ENCODE results near the gene FAM120A.
A peak's percentile ranks its signal among the peaks of the same experiment; 100 is the strongest.
"Not testable (repeated sequence)": the region's sequence is repeated elsewhere in the genome, so short reads cannot be mapped to it uniquely, and the experiment has no call there.

Gene FAM120A

DNA sequence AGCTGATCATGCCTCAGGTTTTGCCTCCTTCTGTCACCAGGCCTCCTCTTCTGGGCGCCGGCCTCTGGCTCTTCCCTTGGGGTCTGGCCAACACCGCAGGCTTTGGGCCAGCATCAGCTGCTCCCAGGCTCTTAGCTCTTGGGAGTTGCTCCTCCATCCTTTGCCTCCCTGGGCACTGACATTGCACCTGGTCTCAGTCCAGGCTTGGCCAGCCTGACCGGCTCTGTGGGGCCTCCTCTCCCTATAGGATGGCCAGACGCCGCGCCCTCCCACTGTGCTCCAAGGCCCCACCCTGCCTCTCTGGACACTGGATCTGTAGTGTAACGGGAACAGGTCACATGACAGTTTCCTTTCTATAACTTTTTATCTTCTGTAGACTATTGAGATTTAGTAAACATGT lies 59.7 kb downstream of the FAM120A start:
- not testable (repeated sequence) for DNase-seq (ENCODE audit: low read depth, low spot score)

DNA sequence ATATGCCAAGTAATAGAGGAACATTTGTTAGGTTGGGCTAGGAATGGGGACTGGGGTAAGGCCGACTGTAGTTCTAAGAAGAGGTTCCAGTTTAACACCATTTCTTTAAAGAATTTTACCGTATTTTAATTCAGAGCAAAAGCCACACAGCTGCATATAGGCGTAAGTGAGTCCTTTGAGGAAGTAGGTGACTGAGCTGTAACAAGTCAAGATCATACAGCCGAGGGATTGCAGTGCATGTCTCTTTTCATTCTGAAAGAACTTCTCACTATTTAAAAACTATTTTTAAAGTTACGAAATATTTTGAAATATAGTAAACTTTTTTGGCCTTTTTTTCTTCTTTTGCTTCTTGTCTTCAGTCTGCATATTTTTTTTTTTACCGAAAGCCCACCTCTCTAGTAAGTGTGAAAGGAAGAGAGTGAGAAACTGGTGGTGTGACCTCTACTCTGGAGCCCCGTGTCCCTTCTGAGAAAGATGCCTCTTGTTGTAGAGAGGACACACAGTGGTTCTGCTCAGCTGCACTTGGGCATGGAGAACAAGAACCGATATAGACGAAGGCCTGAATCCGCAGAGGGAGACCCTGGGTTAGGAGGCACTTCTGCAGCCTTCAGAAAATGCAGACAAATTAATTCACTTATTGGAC lies 60.8 kb downstream of the FAM120A start:
- not testable (repeated sequence) for DNase-seq (ENCODE audit: low read depth, low spot score)

DNA sequence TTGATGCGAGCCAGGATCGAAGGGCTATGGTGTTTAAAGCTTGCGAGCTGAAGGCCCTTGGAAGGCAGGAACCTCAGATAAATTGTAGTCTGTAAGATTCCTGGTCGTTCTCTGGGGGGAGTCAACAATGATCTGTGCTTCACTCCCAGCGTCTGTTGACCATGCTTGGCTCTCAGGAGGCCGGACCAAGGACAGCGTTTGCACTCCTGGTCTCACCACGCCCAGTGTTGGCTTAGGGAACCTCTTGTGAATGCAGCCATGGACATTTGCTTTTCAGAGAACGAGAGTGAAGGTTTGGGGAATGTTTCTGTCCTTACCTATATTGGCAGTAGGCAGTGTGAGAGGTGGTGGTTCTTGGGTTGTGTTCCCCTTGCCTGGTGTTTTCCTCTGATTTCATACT lies 62.1 kb downstream of the FAM120A start:
- no peak for DNase-seq (ENCODE audit: low read depth, low spot score)

DNA sequence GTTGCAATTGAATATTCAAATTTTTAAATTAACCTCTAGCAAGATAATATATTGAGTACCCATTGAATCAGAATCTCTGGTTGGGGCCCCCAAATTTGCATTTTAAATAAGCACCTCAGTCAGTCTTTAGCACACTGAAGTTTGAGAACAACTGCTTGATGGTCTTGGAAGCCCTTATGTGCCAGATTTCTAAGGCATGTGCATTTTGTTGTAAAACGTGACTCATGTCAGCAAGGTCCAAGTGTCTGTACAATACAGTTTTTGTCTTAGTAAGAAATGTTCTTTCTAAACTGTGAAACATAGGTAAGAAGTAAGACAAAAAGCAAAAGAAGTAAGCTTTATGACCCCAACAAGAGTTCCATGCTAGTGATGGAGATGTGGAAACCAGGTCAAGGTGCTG lies 65.8 kb downstream of the FAM120A start:
- DNase-seq (ENCODE audit: low read depth, low spot score), result no peak

DNA sequence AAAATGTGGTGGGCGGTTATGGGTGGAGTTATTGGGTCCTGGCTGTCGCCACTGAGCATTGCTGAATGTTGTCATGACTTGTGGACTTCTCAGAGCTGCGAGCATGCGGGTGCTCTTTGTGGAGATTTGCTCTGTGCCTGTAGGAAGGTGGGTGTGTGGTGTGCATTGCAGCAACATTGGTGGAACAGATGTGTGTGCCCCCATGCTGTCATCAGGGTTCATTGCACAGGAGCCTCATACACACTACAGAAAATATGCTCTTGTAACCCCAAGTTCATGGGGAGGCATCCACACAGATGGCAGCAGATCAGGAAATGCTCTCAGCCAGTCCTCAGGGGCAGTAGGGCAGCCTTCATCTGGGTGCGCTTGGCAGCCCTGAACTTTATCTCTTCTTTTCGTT lies 69.0 kb downstream of the FAM120A start:
- DNase-seq (ENCODE audit: low read depth, low spot score), result no peak

DNA sequence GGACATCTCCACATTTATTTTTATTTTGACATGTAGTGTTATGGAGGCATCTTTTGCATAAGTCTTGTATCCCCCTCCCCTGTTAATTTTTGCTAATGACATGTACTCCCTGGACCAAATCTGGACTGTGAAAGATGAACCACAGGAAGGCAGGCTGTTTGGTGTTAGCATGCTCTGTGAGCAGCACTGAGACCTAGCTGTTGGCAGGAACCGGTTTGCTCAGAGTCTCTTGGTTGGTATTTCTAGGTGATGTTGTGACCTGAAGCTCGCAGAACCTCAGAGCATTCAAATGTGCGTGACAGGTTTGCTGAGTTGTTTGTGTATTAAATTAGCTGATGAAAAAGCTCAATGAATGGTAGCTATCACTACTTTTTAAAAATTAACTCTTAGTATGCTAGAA lies 71.3 kb downstream of the FAM120A start:
- DNase-seq (ENCODE audit: low read depth, low spot score), result no peak

DNA sequence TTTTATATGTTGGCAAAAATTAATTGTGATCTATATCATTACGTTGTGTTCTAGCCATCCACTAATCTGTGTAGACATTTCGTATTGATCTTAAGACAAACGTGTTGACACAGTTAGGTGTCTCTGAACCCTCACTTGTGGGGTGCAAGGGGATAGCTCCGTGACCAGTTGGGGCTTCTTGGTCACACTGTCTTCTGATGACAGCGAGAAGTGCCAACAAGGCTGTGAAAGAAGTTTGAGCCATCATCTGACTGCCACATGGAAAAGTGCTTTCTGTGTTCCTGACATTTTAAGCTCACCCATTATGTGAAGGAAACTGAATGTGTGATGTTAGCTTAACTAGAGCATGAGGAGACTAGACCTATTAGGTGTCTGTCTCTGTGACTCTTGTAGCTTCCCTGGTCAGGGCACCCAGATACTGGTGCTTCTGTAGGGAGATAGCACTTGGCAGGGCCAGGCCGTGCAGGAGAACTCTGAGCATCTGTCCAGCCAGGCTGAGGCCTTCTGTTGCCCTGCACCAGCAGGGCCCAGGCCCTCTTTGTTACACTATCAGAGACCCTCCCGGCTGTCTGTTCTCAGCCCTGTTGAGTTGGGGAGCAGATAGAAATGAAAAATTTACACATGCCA lies 72.1 kb downstream of the FAM120A start:
- DNase-seq (ENCODE audit: low read depth, low spot score), result no peak

DNA sequence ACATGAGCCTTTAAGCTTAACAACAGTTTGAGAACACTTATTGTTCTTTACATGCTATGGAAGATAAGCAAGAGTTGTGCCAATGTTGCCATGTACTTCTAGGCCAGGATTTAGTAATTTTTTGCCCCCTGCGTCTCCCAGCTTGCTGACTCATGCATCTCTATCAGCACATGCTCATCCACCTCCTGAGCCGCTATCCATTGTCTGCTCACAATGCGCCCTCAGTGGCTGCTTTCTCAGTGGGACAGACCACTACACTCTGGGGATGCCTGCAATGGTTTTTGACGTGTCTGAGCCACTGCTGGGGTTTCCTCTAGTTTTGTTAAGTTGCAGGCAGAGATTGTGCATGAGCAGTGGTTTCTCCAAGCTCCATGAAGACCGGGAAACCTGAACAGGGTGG lies 74.0 kb downstream of the FAM120A start:
- DNase-seq (ENCODE audit: low read depth, low spot score), result peak; percentile 13

DNA sequence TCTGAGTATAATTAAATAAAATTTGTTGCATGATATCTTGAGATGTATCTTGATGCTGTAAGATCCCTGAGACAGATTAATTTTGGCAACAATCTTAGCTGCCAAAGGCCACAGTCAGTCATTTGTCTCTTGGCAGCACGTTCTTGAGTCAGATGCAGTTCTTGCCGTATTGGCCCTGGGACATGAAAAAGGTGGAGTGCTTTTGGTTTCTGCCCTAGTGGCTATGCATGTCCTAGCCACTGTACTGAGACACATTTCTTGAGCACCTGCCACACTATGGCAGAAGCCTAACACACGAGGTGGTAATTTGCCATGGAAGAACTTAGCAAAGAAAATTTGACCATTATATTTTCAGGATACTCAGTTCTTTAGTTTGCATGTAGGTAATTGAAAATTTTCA lies 79.9 kb downstream of the FAM120A start:
- no peak for DNase-seq (ENCODE audit: low read depth, low spot score)

DNA sequence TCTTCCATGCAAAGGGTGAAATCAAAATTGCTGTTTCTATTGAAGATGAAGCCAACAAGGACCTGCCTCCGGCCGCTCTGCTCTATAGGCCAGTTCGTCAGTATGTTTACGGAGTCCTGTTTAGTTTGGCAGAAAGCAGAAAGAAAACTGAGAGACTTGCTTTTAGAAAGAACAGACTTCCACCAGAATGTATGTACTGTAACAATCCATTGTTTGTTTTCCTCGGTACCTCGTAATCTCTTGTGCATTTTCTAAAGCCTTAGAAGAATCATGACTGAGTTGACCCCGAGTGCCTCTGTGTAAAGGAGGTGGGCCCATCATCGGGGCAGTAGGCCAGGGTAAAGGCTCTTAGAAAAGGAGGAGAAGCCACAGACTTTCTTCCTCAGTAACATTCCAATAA lies 80.7 kb downstream of the FAM120A start:
- DNase-seq (ENCODE audit: low read depth, low spot score), result peak; percentile 13

DNA sequence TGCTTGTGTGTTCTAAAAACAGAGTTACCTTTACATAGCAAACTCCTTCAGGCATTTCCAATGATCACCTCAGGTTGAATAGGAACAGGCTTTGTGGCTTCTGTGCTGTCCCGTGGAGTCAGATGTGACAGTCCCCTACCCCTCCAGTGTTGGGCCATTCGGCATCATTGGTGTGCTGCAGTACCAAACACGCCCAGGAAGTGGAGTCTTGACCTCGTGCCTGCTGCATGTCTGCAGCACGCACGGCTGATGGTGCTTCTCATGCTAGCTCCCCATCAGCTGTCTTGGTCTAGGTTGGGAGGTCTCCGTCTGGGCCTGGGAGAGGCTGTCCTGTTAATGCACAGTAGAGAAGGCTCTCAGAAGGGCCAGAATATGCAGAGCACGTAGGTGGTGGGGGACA lies 82.4 kb downstream of the FAM120A start:
- DNase-seq (ENCODE audit: low read depth, low spot score), result no peak

DNA sequence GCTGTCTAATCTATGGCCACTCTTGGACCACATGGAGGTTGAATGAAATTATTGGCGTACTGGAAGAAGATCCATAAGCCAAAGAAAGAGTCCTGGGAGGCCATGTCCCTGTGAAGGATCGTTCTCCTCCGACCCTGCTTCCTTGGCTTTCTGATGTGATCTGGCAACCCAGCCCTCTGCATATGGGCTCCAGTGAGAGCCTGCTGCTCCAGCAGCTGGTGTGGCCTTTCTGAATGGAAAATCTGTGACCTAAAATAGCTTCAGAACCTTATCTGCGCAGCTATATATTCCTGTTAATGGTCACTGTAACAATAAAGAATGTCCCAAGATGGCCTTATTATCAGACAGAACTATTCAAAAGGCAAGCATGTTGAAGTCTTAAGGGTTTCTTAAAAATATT lies 84.7 kb downstream of the FAM120A start:
- no peak for DNase-seq (ENCODE audit: low read depth, low spot score)

DNA sequence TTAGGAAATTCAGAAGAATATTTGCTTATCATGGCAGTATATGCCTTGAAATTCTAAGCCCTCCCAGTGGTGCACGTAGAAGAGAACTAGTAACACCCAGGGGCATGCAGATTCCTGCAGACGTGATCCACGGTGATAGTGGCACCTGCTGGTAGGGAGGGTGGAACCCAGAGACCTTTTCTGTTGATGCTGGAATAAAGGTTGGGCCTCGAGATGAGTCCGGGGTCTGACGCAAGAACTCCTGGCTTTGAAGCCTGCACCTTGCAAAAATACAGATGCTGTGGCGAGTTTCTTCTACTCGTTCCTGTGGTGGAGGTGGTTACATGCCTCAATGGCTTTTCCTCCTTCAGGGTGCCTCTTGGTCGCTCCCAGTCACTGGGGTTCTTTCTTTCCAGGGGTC lies 85.4 kb downstream of the FAM120A start:
- DNase-seq (ENCODE audit: low read depth, low spot score), result no peak

DNA sequence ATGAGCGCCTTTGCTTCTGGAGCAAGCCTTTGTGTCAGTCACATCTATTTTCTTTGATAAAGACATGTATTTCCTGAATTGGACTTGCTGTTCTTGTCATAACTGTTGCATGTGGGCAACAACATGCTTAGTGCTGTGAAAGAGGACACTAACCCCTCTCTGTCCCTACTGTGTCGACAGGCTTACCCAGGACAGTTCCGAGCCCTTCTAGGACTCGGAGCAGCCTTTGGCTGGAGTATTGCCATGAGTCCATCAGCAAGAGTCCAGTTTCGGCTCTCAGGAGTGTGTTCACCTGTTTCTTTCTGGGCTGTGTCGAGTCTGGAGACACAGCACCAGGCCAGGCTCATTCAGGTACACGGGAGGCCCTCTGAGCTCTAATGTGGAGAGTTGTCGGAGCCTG lies 88.8 kb downstream of the FAM120A start:
- no peak for DNase-seq (ENCODE audit: low read depth, low spot score)

DNA sequence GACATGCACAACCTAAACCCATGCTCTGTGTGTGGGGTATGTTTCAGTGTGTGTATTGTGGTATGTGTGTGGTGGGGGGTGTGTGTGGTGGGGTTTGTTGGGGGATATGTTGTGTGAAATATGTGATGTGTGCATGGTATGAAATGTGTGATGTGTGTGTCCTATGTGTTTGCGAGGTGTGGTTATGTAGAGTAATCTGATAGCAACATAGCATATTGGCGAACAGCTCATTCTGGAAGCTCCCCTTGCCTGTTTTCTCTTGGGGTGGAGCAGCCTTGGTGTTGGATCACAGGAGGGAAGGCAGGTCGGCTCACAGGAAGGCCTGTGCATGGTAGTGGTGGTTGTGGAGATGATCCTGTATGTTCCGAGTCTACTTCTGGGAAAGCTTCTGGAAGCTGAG lies 89.5 kb downstream of the FAM120A start:
- DNase-seq (ENCODE audit: low read depth, low spot score), result no peak

DNA sequence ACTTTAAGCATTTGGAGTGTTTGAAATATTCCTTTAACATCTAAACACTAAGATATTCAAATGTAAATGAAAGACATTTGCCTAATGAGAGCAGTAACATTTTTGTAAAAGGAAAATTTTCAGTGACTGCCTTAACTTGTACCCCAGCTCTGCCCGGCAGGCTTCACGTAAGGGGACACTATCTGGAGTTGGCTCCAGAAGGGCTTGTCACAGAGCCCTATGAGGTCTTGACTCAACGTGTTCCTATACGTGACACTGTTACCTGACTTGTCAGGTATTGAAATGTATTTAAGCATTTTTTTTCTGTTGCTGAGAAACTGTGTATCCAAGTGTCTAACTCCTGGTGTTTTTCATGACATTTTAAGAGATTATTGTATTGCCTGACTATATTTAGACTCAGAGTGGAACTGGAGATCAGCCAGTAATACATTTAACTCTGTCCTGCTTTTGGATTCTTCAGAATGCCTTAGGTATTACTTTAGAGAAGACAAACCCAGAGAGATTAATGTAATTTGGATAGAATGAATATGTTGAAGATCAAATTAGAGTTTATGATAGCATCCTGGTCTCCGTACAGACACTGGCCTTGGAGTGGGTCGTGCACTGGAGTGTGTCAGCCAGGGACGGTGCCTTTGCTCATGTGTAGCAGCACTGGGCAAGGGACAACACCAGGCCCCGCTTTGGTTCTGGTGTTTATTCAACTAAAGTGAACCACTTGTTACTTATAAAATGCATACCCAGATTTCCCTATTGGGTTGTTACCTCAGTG lies 90.3 kb downstream of the FAM120A start:
- no peak for DNase-seq (ENCODE audit: low read depth, low spot score)

DNA sequence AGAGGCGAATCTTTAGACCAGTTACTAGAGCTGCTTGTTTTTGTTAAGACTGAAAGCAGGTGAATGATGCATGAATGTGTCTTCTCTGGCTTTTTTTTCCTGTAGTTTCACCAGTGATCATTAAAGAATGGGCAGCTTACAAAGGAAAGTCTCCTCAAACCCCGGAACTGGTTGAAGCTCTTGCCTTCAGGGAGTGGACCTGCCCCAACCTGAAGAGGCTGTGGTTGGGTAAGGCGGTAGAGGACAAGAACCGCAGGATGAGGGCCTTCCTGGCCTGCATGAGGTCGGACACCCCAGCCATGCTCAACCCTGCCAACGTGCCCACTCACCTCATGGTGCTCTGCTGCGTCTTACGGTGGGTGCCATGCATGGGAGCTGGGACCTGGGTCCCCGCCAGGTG lies 91.6 kb downstream of the FAM120A start:
- DNase-seq (ENCODE audit: low read depth, low spot score), result no peak

DNA sequence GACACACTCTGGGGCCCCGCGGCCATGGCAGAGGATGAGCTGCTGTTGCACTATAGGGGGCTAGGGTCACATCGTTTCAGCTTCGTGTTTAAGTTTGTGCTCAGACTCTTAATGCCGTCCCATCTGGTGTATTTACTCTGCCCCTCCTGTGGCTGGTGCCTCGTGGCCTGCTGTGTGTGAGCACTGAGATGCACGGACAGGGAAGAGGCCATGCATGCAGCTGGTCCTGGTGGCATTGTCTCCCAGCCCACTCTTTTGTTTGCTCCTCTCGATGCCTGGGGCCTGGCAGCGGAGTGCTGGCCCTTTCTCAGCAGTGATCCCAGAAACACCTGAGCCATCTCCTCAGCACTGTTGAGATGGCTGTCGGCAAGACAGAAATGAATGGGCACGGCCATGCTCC lies 94.9 kb downstream of the FAM120A start:
- DNase-seq (ENCODE audit: low read depth, low spot score), result no peak

DNA sequence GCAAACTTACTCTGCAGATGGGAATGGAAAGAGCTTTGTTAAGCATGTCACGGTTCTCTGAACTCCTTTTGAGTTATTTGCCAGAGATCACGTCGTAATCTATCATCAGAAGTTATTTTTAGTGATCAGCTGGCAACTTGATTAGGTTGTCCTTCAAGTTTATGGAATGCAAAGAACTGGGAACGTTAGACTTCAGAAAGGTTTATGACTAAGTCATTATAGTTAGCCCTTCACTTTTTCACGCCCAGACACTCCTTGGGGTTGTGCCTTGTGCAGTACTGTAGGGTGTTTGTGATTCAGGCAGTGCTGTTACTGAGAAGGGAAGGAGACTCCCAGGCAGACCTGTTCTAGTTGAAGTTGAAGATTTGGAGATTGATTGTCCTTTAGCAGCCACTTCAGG lies 98.1 kb downstream of the FAM120A start:
- no peak for DNase-seq (ENCODE audit: low read depth, low spot score)

DNA sequence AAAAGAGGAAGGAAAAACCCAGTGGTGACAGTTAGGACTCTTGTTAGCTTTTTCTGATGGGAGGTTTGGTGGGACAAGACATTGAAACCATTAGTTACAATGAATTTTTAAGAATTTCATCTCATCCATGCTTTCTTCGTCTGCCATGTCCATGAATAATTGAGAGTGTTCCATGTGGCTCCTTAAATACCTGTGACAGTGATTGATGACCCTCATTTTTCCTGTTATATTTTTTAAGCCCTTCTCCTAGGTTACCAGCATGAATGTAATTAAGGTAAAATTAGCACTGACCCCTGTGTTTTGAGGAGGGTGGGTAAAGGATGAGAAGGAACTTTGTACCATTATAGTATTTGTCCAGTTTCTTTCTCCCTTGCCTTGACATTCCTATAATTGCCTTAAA lies 101.4 kb downstream of the FAM120A start:
- DNase-seq (ENCODE audit: low read depth, low spot score), result no peak

DNA sequence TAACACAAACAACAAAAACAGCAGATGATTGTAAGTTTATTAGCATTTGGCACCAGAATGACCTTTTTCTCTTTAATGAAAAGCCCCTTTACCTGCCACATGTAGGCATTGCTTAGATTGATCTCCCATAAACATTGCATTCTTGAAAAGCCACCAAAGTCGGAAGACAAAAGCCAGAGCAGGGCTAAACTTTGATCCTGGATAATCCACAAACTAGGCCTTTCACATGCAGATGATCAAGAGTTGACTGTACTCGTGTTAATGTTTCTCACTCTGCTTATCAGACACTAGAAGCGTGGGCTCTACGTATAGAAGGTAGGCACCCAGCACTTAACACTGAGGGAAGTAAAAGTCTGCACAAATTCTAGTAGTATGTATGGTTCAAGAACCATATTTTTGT lies 103.9 kb downstream of the FAM120A start:
- DNase-seq (ENCODE audit: low read depth, low spot score), result no peak

DNA sequence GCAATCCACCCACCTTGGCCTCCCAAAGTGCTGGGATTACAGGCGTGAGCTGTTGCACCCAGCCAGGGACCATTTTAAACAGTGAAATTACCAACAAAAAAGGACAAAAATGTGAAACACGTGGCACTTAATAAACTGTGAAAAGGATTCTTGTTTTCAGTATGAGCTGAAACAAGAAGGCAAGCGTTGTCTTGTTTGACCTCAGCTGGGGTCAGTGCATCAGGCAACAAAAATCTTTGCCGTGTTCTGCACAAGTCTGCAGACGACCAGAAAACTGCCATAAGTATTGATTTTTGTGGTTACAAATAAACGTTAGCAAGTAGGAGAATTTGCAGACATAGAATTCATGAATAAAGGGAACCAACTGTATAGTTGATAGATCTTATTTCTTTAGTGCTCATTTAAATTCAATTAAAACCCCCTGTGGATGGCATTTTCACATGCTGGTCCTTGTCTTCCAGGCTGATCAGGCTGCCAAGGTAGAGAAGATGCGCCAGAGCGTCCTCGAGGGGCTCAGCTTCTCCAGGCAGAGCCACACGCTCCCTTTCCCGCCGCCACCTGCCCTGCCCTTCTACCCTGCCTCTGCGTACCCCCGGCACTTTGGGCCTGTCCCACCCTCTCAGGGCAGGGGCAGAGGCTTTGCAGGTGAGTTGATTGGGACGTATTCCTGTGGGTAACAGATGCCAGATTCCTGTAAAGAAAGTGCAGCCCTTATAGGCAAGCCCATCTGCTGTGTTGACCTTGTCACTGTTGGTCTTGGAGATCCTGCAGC lies 106.1 kb downstream of the FAM120A start:
- no peak for DNase-seq (ENCODE audit: low read depth, low spot score)
